HG03108 (cell line): Measurements from ENCODE around the gene CYP46A1.
"Not testable (repeated sequence)": the region's sequence is repeated elsewhere in the genome, so short reads cannot be mapped to it uniquely, and the experiment has no call there.

Experiments used
- ATAC-seq: cut with Tn5 transposase; IDR thresholded peaks from one replicate; pipeline ENCODE4 v1.9.1; 2021; ENCODE audit warnings: moderate library complexity; ENCODE audit not compliant: unreplicated experiment

Gene CYP46A1

DNA sequence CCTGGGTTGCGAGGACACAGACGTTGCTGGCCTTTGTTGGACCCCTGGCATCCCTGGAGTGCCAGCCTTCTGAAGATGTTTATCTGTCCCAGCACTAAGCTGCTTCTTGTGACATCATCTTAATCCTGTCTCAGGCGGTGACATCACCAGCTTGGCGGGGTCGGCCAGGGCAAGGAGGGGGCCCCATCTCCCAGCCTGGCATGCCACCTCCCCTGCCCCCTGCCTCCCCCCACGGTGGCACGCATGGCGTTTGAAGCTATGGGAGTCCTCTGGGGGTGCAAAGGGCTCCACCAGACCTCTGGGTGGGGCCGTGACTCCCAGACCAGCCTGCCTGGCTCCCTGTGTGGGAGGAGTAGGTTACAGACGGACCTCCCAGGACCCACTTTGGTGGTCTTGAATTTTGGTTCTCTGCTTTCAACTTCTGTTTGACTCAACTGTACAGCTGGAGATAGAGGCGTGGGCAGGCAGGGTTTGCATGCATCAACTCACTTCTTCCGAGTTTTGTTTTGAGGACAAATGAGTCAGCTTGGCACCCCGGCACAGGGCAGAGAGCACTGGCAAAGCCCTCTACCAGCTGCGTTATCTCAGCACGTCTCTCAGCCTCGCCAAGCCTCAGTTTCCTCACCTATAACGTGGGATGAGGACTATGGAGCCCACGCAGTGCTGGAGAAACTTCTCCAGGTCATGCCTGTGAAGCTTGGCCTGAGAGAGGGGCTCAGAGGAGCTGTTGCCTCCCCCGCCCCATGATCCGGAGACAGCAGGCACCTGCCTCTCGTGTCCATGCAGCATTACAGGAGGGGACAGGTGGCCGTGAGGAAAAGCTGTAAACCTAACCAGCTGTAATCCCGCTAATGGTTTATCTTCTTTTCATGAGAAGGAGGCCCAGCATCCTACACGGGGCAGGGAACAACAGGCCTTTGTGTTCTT lies 70.3 kb downstream of the CYP46A1 start:
- no peak for ATAC-seq

DNA sequence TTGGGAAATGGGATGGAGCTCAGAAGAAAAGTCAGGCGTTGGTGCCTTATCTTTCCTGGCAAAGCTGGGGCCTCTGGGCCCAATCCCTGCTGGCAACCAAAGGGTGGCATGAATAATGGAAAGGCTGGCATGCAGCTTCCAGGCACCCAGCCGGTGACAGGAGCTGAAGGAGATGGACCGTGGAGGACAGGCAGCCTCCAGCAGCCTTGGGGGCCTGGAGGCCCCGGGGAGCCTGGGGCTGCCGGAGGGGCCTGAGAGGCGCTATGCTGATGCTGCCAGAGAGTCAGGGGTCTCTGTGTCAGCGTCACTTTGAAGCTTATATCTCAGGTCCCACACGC lies 70.9 kb downstream of the CYP46A1 start:
- no peak for ATAC-seq

DNA sequence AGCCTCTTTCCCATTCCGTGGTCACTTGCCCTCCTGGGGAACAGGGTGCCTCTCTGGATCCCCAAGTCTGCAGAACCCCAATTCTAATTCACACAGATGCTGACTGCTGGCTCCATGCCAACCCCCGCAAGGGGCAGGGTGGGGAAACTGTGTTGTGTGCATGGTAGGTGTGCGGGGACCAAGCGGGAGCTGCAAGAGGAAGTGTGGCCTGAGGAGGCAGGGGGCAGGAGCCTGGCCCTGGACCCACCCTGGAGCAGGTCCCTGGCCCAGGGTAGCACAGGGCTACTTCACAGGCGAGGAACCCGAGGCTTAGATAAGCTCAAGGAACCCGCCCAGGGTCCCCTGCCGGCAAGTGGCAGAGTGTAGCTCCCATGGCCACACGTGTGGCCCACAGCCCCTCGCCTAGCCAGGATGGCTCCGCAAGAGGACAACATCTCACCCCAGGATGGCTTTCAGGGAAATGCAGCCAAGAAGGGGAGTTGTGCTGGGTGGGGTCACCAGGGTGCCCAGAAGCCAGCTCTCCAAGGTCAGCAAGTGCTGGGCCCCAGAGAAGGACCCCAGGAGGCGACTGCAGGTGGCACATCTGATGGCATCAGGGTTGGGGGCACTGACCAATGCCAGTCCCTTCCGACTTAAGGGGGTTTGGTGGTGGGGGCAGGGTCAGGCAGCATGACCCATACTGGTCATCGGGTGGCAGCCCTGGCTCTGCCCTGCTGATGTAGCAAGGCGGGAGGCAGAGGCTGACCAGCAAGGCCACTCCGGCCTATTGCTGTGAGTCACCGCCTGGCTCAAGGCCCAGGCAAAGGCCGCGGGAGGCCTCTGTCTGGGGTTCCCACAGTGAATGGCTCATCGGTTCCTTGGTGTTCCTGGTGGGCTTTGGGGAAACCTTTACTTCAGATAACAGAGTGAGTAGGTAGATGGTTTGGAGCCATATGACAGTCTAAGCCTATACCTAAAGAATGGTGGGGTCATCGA lies 71.8 kb downstream of the CYP46A1 start:
- no peak for ATAC-seq

DNA sequence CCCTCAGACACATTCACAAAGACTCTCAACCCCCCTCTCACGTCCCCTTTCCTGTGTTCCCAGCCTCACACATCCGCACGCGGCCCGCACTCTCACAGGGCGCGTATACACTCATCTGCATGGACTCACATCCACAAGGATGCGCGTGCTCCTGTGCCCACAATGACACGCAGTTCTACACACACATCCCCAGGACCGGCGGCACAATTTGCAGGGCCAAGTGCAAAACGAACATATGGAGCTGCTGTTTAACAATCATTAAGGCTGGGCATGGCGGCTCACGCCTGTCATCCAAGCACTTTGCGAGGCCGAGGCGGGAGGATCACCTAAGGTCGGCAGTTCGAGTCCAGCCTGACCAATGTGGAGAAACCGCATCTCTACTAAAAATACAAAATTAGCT lies 72.7 kb downstream of the CYP46A1 start:
- ATAC-seq: no peak

DNA sequence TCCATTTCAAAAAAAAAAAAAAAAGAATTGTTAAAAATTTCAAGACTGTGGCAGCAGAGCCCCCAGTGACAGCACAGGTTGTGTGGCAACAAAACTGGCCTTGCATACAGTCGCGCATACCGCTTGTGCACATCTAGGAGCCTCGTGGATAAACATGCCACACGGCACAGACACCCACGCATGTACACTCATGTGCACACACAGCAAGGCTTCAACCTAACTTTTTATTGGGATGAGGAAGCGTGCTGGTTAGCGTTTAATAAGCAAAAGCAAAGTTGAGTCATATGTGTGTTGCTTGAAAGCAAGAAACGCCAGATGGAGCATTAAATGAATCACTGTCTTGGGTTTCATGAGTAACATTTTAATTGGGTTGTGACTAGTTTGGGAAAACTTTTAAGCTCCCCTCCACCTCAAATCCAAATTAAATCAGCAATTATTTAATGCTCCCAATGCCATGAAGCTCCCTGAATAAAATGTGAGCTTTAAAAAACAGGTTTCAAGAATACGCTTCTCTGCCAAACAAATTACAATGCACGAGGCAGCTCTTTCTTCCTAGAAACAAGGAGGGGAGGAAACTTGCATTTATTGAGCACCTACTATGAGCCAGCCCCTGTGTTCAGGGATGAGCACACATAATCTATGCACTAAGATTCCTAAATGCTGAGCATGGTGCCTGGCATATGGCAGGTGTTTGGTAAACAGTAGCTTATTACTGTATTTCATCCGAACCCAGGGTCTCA lies 73.4 kb downstream of the CYP46A1 start:
- ATAC-seq: no peak

DNA sequence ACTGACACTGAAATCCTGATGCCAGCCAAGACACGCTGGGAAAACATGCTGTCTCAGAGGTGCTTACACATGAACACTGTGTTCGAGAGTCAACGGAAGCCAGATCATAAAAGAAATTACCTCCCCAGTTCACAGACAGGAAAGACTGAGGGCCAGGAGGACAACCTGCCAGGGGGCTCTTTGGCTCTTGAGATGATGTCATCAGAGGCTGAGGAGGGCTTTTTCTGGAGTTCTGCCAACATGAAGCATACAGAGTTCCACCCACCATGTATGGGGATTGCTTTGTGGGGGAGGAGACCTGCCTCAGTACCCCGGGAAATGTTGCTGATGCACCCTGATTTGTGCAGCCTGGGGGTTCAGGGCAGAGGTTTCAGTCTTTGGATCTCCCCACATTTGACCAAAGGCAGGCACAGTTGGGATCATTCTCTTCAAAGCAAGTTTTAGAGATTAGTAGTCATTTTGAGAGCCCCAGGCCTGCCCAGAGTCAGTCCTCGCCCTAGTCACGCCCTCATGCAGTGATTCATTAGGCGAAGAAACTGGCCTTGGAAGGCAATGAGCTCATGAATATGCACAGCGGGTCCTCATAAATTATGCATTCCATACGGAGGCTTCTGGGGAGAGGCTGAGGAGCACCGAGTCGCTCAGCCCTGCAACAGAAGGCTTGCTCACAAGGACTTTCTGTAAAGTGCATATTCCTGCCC lies 74.2 kb downstream of the CYP46A1 start:
- ATAC-seq: no peak

DNA sequence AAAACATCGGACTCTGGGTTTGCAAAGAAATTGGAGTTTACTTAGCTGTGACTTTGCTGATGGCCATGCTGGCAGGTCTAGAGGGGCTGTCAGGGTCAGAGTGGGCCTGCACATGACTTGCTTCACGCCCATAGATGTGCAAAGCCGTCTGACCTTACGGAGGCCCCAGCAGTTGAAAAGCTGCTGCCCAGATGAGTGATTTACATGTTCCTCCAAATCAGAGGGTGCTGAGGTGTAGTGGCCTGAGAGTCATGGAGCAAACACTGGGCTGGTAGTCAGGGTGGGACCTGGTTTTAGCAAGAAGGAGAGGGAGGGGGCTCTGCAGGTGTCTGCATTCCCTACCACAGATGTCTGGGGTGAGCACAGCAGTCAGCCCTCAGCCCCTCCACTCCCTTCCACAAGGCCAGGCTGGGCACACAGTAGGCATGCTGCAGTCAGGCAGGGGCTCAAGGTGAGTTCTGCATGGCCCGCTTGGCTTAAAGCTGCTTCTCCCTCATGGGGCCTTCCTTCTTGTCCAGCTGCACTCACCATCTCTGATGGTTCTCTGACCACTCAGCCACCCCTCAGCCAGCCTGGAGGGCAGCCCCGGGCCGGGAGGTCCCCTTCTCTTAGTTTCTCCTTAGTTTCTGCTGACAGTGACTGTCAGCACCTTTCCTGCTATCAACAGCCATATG lies 74.9 kb downstream of the CYP46A1 start:
- ATAC-seq: no peak

DNA sequence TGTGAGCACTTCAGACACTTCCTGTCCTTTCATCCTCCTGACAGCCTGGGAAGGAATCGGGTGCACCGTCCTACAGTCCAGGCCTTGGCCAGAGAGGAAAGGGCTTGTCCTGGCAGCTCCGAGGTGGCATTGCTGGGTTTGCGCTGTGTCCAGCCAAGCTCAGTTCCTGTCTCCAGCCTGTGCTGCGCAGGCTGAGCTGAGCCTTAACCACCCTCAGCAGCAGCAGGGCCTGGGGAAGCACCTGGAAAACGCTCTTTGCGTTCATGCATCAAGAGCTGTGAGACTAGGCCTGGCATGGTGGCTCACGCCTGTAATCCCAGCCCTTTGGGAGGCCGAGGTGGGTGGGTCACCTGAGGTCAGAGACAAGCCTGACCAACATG lies 75.4 kb downstream of the CYP46A1 start:
- no peak for ATAC-seq

DNA sequence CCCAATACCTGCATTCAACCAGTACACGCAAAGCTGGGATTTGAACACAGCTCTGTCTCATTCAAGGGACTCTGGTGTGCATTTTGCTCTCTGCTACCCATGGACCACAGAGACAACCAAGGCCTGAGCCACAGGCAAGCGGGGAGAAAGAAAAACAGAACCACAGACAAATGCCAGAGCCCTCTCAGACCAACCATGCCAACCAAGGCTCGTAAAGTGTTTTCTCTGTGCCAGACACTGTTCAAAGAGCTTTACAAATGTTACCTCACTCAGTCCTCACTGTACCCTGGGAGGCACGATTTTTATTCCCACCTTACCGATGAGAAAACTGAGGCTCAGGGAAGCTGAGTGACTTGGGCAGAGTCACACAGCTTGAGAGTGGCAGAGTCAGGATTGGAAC lies 76.7 kb downstream of the CYP46A1 start:
- no peak for ATAC-seq

DNA sequence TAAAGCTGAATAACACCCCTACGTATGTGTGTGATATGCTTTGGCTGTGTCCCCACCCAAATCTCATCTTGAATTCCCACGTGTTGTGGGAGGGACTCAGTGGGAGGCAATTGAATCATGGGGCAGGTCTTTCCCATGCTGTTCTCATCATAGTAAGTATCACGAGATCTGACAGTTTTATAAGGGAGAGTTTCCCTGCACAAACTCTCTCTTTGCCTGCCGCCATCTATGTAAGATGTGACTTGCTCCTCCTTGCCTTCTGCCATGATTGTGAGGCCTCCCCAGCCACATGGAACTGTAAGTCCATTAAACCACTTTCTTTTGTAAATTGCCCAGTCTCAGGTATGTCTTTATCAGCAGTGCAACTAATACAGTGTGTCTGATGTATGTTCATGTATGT lies 78.8 kb downstream of the CYP46A1 start:
- ATAC-seq: not testable (repeated sequence)

DNA sequence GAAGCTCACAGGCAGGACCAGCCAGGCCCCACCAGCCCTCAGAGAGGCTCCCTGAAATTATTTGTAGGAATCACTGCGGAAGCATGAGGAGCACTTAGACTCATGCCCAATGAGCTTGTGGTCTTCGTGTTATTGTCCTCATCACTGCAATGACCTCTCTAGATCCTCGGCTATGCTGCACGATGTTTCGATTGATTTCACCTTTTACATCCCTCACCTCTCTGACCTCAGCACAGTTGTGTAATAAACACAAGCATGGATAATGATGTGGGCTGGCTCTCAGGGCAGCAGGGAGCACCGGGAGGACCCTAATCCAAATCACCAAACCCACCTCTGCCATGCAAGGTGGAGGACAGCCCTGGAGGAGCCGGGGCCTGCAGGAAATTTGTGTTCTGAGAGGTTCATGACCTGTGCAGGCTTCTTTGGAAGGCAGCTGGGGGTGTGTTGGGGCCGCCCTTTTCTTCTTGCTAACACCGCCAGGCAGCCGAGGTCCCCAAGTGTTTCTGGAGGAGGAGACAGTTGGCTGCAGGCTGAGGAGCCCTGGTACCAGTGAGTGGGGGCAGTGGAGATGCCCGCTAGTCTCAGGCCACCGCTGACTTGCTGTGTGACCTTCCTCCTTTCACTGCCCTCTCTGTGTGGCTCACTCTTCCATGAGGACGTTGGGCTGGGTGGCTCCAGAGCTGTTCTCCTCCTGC lies 79.6 kb downstream of the CYP46A1 start:
- no peak for ATAC-seq

DNA sequence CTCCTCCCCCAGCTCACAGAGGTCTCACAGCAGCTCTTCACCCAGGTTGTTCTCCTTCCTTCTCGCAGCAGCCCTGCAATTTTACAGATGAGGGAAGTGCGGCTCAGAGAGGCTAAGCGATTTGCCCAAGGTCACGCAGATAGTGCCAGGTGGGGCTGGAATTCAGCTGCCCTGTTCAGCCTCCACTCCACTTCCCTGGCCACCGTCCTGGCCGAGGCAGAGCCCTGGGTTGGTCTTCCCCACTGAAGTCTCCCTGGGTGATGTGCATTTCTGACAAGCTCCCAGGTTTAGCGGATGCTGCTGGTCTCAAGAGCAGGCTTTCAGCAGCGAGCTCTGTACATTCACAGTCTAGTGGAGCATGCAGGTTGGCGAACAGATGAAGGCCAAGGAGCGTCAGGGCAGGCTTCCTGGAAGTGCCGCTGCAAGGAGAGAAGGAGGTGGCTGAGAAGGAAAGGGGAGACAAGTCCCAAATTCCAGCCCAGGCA lies 80.2 kb downstream of the CYP46A1 start:
- ATAC-seq: no peak

DNA sequence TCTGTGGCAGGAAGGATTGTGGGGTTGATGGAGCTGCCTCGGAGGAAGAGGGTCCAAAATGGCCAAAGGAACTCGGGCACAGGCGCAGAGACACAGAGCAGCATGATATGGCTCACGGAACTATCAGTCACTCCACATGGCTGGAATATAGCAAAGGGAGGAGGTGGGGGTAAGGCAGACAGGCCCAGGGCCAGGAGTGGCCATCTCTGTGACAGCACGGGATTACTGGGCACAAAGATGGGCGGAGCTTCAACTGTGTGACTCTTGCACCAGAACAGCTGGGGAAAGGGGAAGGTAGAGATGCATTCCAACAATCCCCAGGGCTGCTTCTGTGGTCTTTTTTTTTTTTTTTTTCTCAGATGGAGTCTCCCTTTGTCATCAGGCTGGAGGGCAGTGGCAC lies 84.3 kb downstream of the CYP46A1 start:
- no peak for ATAC-seq

DNA sequence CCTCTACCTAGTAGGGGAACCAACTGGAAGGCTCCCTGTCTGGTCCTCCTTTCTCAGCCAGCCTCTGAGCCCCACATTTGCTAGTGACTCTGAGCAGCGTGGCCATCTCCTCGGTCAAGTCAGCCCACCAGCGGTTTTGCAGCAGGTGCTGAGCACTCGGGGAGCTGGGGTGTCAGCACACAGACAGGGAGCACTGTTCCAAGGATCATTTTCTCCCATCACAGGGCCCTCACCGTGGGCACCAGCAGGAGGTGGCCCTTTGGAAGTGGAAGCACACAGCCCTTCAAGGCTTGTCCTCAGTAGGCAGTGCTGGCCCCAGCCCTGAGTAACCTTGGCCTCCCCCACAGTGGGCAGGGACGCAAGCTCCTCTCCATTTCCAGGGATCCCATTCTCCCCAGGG lies 85.0 kb downstream of the CYP46A1 start:
- no peak for ATAC-seq

DNA sequence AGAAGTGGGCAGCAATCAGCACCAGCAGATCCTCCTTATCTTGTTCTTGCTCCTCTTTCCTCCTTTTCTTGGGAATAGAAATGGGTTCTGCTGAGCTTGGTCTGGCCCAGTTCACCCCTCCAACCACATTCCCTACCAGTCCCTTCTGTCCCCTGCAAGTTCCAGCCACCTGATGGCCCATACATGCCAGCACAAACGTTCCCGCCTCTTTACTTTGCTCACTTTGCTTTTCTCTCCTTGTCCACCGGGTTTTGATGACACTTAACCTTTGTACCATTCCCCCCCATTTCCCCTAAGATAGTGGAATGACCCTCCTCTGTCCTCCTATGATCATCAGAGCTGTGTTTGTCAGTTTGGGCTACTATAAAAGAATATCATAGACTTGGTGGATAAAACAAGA lies 85.7 kb downstream of the CYP46A1 start:
- ATAC-seq: no peak

DNA sequence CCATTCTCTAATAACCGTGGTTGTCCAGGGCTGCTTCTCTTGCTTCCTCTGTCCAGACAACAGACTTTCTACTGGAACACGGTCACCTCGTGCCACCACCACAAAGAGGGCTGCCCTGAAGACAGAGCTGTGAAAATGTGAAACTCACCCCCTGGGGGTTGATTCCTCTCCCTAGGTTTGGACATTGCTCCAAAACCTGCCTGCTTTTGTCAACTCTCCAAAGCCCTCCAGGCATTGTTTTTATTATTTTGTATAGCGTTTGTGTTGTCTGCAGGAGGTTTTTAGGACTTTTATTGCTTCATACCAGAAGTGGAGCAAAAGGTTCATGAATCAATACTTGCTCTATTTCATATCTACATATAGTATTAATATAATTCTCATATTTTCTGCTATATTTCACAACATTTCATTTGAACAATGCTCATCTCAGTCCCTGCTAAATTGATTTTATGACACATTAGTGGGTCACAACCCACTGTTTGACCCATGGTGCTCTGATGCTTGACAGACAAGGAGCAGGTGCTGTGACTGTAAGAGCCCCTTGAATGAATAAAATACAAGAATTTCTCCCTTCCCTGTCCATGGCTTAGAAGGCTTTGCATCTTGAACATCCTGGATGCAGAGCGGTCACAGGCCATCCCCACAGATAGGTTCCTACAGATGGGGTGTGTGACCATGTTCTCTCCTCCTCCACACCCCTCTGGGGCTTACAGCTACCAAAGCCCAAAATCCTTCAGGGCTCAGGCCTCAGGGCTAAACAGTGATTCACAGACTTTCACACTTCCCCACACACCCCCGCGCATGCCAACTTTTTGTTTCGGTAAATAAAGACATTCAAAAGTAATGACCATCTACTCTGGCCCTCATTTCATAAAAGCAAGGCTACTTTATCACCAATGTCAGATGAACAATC lies 88.5 kb downstream of the CYP46A1 start:
- no peak for ATAC-seq

DNA sequence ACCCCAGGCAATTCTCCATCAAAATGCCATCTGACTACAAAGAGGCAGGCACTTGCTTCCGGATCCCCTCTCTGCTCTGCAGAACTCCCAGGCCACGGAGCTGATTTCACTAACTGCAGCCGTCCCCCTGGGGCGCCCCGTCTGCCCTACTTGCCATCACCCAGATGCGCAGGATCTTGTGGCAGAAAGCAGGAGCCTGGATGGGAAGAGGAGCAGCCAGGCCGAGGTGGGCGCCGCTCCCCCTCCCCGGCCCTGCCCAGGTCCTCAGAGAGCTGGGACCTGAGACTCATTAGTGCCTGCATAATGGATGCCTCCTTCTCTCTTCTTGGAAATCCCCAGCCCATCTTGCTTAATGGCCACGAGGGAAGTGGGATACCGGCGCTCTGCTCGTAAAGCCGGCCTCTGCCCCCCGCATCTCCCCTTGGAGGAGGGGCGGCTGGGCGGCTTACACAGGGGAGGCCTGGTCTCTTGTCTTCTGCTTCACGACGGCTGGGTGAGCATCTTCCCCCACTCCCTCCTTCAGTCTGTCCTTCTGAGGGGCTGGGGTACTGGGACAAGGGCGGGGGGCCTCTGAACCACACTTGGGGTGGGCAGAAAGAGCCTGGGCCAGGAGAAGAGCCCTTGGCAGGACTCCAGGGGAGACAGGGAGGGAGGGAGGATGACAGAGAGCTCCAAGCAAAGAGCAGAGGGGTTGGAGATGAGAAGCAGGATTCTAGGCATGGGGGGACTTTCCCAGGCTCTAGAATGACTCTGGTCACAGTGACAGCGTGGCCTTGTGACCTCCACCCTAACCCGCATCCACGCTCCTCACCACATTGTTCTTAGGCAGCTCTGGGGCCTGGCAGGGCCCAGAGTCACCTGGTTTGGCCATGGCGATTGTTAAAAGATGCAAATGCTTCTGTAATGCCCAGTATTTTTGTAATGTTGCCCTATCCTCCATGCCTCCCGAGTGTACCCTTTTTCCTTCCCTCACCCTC lies 89.7 kb downstream of the CYP46A1 start:
- ATAC-seq: no peak
